ENCODE data around the gene NTRK2.

- TF ChIP-seq ZNF513 (tag by site-specific recombination; IDR thresholded peaks at IDR 0.05) (no peak), CTCF (tag by site-specific recombination; IDR thresholded peaks at IDR 0.05) (no peak), SP2 (tag by site-specific recombination; IDR thresholded peaks at IDR 0.05) (no peak), ZBTB26 (tag by site-specific recombination; optimal IDR thresholded peaks at IDR 0.05) (no peak), REST (tag by site-specific recombination; IDR thresholded peaks at IDR 0.05) (no peak), ZNF449 (tag by site-specific recombination; IDR thresholded peaks at IDR 0.05) (no peak), ATF2 (tag by site-specific recombination; IDR thresholded peaks at IDR 0.05; ENCODE audit: low read depth) (no peak), GLI4 (tag by site-specific recombination; IDR thresholded peaks at IDR 0.05) (no peak), ZFP37 (tag by site-specific recombination; IDR thresholded peaks at IDR 0.05) (no peak), BCL6B (tag by site-specific recombination; IDR thresholded peaks at IDR 0.05) (no peak), ZSCAN30 (tag by site-specific recombination; IDR thresholded peaks at IDR 0.05) (no peak), ZBTB49 (tag by site-specific recombination; IDR thresholded peaks at IDR 0.05; ENCODE audit: low read depth) (no peak)
Measured at GRCh38 chr9:84669013-84669287, 579 bp upstream of the NTRK2 start.

Measured in HEK293 (cell line).